Trophoblast cell (in vitro differentiated cells and primary cell): ENCODE results near the gene CD164.
A peak's percentile ranks its signal among the peaks of the same experiment; 100 is the strongest.

Experiments
- DNase-seq, 2 donors: peaks; one replicate each; pipeline ENCODE4 v3.0.0-alpha.2; 2016
- H2AFZ ChIP-seq: 2 replicates; pipeline ENCODE4 v1.6.1; 2013; ENCODE audit warnings: low read length, moderate library complexity, mild to moderate bottlenecking; ENCODE audit not compliant: insufficient read depth, poor library complexity
- H2AK5ac ChIP-seq: 2 replicates; pipeline ENCODE4 v1.6.1; 2013; ENCODE audit warnings: mild to moderate bottlenecking, low read length
- H2BK120ac ChIP-seq: 2 replicates; pipeline ENCODE4 v1.6.1; 2013; ENCODE audit warnings: low read length, mild to moderate bottlenecking, moderate library complexity; ENCODE audit not compliant: insufficient read depth, poor library complexity
- H2BK12ac ChIP-seq: 2 replicates; pipeline ENCODE4 v1.6.1; 2013; ENCODE audit warnings: mild to moderate bottlenecking, low read length, moderate library complexity
- H2BK5ac ChIP-seq: 2 replicates; pipeline ENCODE4 v1.6.1; 2013; ENCODE audit warnings: low read length, low read depth, moderate library complexity, mild to moderate bottlenecking; ENCODE audit not compliant: poor library complexity
- H3K14ac ChIP-seq: 2 replicates; pipeline ENCODE4 v1.6.1; 2013; ENCODE audit warnings: mild to moderate bottlenecking, low read length
- H3K18ac ChIP-seq: 2 replicates; pipeline ENCODE4 v1.6.1; 2013; ENCODE audit warnings: mild to moderate bottlenecking, low read length
- H3K23ac ChIP-seq: 2 replicates; pipeline ENCODE4 v1.6.1; 2013; ENCODE audit warnings: low read length
- H3K27ac ChIP-seq: 2 replicates; pipeline ENCODE4 v1.5.1; 2013; ENCODE audit warnings: low read depth, mild to moderate bottlenecking, inconsistent platforms, low read length, moderate library complexity
- H3K27me3 ChIP-seq: 2 replicates; pipeline ENCODE4 v1.6.1; 2013; ENCODE audit warnings: inconsistent platforms, mild to moderate bottlenecking, low read length, moderate library complexity; ENCODE audit not compliant: insufficient read depth
- H3K36me3 ChIP-seq, 2 experiments: 1 replicate in 1 of 2; 2 replicates in 1 of 2; pipeline ENCODE4 v1.6.1; 2013; ENCODE audit warnings: low read length in 2 of 2, mild to moderate bottlenecking in 2 of 2, moderate library complexity in 1 of 2; ENCODE audit not compliant: insufficient read depth in 2 of 2, control insufficient read depth in 1 of 2
- H3K4ac ChIP-seq: 2 replicates; pipeline ENCODE4 v1.6.1; 2013; ENCODE audit warnings: low read depth, mild to moderate bottlenecking, low read length, moderate library complexity
- H3K4me1 ChIP-seq, 2 experiments: 1 replicate in 1 of 2; 2 replicates in 1 of 2; pipeline ENCODE4 v1.6.1; 2013; ENCODE audit warnings: low read length in 2 of 2, mild to moderate bottlenecking in 2 of 2, moderate library complexity in 1 of 2; ENCODE audit not compliant: insufficient read depth in 2 of 2, control insufficient read depth in 1 of 2
- H3K4me2 ChIP-seq: 2 replicates; pipeline ENCODE4 v1.6.1; 2013; ENCODE audit warnings: inconsistent platforms, mild to moderate bottlenecking, low read length, moderate library complexity
- H3K4me3 ChIP-seq: 2 replicates; pipeline ENCODE4 v1.5.1; 2013; ENCODE audit warnings: mild to moderate bottlenecking, low read depth, low read length, inconsistent platforms
- H3K79me1 ChIP-seq: one replicate; pipeline ENCODE4 v1.6.1; 2013; ENCODE audit warnings: low read length
- H3K79me2 ChIP-seq: 2 replicates; pipeline ENCODE4 v1.6.1; 2013; ENCODE audit warnings: low read length, mild to moderate bottlenecking; ENCODE audit not compliant: control insufficient read depth, insufficient read depth, poor library complexity
- H3K9ac ChIP-seq: 2 replicates; pipeline ENCODE4 v1.6.1; 2013; ENCODE audit warnings: mild to moderate bottlenecking, low read length
- H3K9me3 ChIP-seq: 2 replicates; pipeline ENCODE4 v1.6.1; 2013; ENCODE audit warnings: low read depth, mild to moderate bottlenecking, control low read depth, inconsistent platforms, low read length; ENCODE audit not compliant: insufficient read depth
- H4K12ac ChIP-seq: 2 replicates; pipeline ENCODE4 v1.6.1; 2013; ENCODE audit warnings: low read depth, mild to moderate bottlenecking, low read length, moderate library complexity
- H4K8ac ChIP-seq: 2 replicates; pipeline ENCODE4 v1.6.1; 2013; ENCODE audit warnings: low read depth, mild to moderate bottlenecking, low read length, moderate library complexity
- H4K91ac ChIP-seq: one replicate; pipeline ENCODE4 v1.6.1; 2013; ENCODE audit warnings: low read depth, mild to moderate bottlenecking, low read length, moderate library complexity
- WGBS: extraction: QIAGEN DNeasy Blood & Tissue Kit; methylation state at CpG from one replicate; pipeline ENCODE4 v1.1.7; 2013; ENCODE audit warnings: missing lambda C conversion rate; ENCODE audit not compliant: insufficient read length, insufficient coverage; ENCODE audit errors: extremely low coverage; 5-methylcytosine and 5-hydroxymethylcytosine counted together

Gene CD164

DNA sequence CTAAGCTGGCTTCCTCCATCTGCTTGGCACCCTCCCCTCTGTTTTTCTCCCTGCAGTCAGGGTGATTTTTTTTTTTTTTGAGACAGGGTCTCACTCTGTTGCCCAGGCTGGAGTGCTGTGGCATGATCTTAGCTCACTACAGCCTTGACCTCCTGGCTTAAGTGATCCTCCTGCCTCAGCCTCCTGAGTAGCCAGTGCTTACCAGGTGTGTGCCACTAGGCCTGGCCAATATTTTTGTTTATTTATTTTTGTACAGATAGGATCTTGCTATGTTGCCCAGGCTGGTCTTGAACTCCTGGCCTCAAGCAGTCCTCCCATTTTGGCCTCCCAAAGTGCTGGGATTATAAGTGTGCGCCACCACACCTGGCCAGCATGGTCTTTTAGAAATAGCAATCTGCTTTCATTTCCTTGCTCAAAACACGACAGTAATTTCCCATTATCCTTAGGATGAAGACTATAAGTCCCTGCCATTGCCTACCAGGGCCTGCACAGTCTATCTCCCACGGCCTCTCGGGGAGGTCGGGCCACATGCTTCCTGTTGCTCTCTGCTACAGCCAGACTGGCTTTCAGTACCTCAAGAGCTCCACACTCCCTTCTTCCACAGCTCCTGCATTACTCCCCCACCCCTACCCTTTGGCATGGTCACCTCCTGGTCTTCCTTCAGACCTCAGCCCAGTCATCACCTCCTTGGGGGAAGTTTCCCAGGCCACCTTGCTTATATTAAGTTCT lies 11.1 kb upstream of the CD164 start:
- Histone ChIP-seq H3K79me2 (no peaks in the 10 kb centered on the region), H2BK120ac (no peak overlapping the region), H3K4me1 (no peaks in the 10 kb centered on the region), H3K23ac (no peak overlapping the region), H2AK5ac (no peak overlapping the region), H3K9ac (no peak overlapping the region), H3K4ac (no peak overlapping the region), H3K14ac (no peak overlapping the region), H4K91ac (no peak overlapping the region), H4K8ac (no peak overlapping the region), H3K18ac (no peak overlapping the region), H2AFZ (no peak overlapping the region), H3K36me3 (no peaks in the 10 kb centered on the region), H3K27ac (no peak overlapping the region), H2BK5ac (no peak overlapping the region), H3K79me1 (no peaks in the 10 kb centered on the region), H3K4me3 (no peak overlapping the region), H4K12ac (no peak overlapping the region), H3K9me3 (no peaks in the 10 kb centered on the region), H3K4me2 (no peak overlapping the region), H2BK12ac (peak overlapping the region; percentile 24), H3K27me3 (no peaks in the 10 kb centered on the region)
- WGBS: no CpG with 5 or more reads among the region's 5 CpGs
- DNase-seq: no peak

DNA sequence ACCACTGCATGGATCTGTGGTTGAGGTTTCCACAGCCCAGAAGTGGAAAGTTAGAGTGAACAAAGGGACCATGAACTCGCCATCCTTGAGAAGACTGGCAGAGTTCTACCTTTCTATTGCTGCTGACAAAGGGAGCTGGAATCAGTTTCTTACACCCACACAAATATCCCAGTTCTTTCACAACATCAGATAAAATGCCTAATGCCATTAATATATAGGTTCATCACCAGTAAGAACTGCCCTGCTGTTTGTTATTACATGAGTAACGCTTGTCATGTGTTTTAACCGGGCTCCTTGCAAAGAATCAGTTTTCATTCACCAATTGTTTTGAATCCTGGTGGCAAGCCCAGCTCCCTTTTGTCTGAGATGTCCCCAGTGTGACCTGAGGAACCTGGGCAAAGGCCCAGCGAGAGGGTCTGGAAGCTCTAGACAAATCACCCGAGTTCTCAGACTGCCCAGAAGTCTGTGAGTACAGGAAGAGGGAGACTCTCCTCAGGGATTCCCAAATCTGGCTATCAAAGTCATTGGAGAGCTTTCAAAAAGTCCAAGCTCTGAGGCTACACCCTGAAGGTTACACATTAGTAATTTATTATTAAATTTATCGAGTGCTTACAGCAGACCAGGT lies 7.5 kb upstream of the CD164 start:
- no peaks in the 10 kb centered on the region for H3K79me1 ChIP-seq
- DNase-seq: peak in 1 of 2 donors; percentile 60
- H2BK12ac ChIP-seq: no peak overlapping the region
- H2BK120ac ChIP-seq: no peak overlapping the region
- no peak overlapping the region for H3K9ac ChIP-seq
- WGBS: no CpG with 5 or more reads among the region's 6 CpGs
- no peaks in the 10 kb centered on the region for H3K27me3 ChIP-seq
- no peaks in the 10 kb centered on the region for H3K79me2 ChIP-seq
- H3K4me3 ChIP-seq: no peak overlapping the region
- H2AK5ac ChIP-seq: no peak overlapping the region
- H3K36me3 ChIP-seq: no peaks in the 10 kb centered on the region
- no peak overlapping the region for H2AFZ ChIP-seq
- no peaks in the 10 kb centered on the region for H3K9me3 ChIP-seq
- H3K23ac ChIP-seq: no peak overlapping the region
- no peak overlapping the region for H3K4ac ChIP-seq
- H3K27ac ChIP-seq: no peak overlapping the region
- H3K4me1 ChIP-seq: no peaks in the 10 kb centered on the region
- H4K91ac ChIP-seq: no peak overlapping the region
- no peak overlapping the region for H3K18ac ChIP-seq
- no peak overlapping the region for H3K14ac ChIP-seq
- H4K12ac ChIP-seq: no peak overlapping the region
- no peak overlapping the region for H4K8ac ChIP-seq
- no peak overlapping the region for H3K4me2 ChIP-seq
- no peak overlapping the region for H2BK5ac ChIP-seq

DNA sequence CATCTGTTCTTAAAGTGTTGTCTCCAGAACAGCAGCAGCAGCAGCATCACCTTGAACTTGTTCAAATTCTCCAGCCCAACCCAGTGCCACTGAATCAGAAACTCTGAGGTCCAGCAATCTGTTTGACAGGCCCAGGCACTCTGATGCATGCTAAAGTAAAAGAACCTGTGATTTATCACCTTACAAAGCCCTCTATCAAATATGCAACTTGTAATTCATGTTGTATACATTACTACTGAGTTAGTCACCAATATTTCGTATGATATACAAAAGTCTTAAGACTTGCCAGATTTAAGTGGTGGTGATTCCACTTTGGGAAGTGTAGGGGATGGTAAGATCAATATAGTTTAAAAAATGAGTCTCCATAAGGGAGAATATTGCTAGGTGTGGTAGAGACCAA lies 6.0 kb upstream of the CD164 start:
- Histone ChIP-seq H3K4me2 (no peak overlapping the region), H4K91ac (no peak overlapping the region), H3K4me1 (peaks cover 0 to 2% of the 10 kb centered on the region in 2 experiments), H3K27ac (no peak overlapping the region), H3K14ac (no peak overlapping the region), H2AK5ac (no peak overlapping the region), H3K9ac (no peak overlapping the region), H2BK12ac (no peak overlapping the region), H2AFZ (no peak overlapping the region), H4K12ac (no peak overlapping the region), H3K79me1 (no peaks in the 10 kb centered on the region), H2BK5ac (no peak overlapping the region), H4K8ac (no peak overlapping the region), H3K36me3 (no peaks in the 10 kb centered on the region), H3K9me3 (no peaks in the 10 kb centered on the region), H3K18ac (no peak overlapping the region), H3K4me3 (no peak overlapping the region), H3K4ac (no peak overlapping the region), H2BK120ac (no peak overlapping the region), H3K79me2 (no peaks in the 10 kb centered on the region), H3K27me3 (no peaks in the 10 kb centered on the region), H3K23ac (no peak overlapping the region)
- no peak for DNase-seq
- no CpG with 5 or more reads among the region's 1 CpG for WGBS

DNA sequence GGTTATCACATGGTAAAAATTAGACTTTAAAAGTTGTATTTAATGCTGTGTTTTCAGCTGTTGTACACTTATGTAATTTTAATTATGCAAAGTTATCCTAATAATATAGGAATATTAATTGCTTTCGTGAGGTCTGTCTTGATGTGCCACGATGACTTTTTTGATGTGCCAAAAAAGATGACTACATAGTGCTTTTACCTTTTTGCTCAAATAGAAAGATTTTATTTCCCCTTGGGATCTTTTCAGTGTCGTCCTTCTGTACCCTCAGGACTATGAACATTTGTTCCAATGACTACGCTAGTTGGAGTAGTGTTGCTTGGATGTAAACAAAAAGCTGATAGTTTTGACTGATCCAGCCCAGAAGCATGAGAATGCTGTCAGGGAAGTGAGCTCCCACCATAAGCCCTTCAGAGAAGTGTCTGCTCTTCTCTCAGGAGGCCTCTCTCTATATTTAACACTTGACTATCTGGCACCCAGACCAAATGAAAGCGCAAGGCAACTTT lies 1.2 kb upstream of the CD164 start:
- Histone ChIP-seq H4K12ac (no peak overlapping the region), H2BK12ac (no peak overlapping the region), H3K9ac (no peak overlapping the region), H2BK5ac (no peak overlapping the region), H3K36me3 (no peaks in the 10 kb centered on the region), H3K23ac (no peak overlapping the region), H3K9me3 (no peaks in the 10 kb centered on the region), H3K4me2 (peak overlapping the region; percentile 72), H3K79me2 (peaks cover 12% of the 10 kb centered on the region), H2BK120ac (no peak overlapping the region), H2AK5ac (no peak overlapping the region), H3K4ac (no peak overlapping the region), H3K4me1 (peaks cover 0 to 4% of the 10 kb centered on the region in 2 experiments), H3K27me3 (no peaks in the 10 kb centered on the region), H4K8ac (no peak overlapping the region), H3K18ac (no peak overlapping the region), H3K14ac (no peak overlapping the region), H3K27ac (peak overlapping the region; percentile 56), H3K79me1 (peaks cover 15% of the 10 kb centered on the region), H2AFZ (no peak overlapping the region), H3K4me3 (no peak overlapping the region), H4K91ac (no peak overlapping the region)
- peak in 1 of 2 donors; percentile 41 for DNase-seq
- WGBS: no CpG with 5 or more reads among the region's 5 CpGs
